HEK293T (cell line): ENCODE measurements around the gene HTT.

ENCODE experiments used
- BHLHE40 ChIP-seq: fragments of 450-650 bp; IDR thresholded peaks from 2 replicates; pipeline ENCODE4 v1.6.1; 2016; ENCODE audit warnings: mild to moderate bottlenecking, moderate library complexity, borderline replicate concordance
- FOXM1 ChIP-seq: fragments of 450-650 bp; IDR thresholded peaks from 2 replicates; pipeline ENCODE4 v1.6.1; 2017; ENCODE audit warnings: mild to moderate bottlenecking, borderline replicate concordance
- NFRKB ChIP-seq: fragments of 450-650 bp; IDR thresholded peaks from 2 replicates; pipeline ENCODE4 v1.6.1; 2016; ENCODE audit warnings: mild to moderate bottlenecking, moderate library complexity
- SUZ12 ChIP-seq: fragments of 450-650 bp; IDR thresholded peaks from 2 replicates; pipeline ENCODE4 v1.6.1; 2016; ENCODE audit warnings: mild to moderate bottlenecking
- TARDBP ChIP-seq: fragments of 450-650 bp; IDR thresholded peaks from 2 replicates; pipeline ENCODE4 v1.6.1; 2016

- no peak for TF ChIP-seq TARDBP
- TF ChIP-seq NFRKB: no peak
- TF ChIP-seq FOXM1: no peak
- no peak for TF ChIP-seq BHLHE40
- TF ChIP-seq SUZ12: no peak
Measured at GRCh38 chr4:3256230-3257102, 182.0 kb downstream of the HTT start.
